PC-9 (cell line): ENCODE results near the gene CAMTA1. TPM values are rescaled to one million over a fixed set of nuclear protein-coding genes. Genes with fewer than 3 reads are reported as not detected.

Experiments
- BruUV-seq: library from RNA; stranded (reverse); fragments of 400-500 nt; replicated peaks from 2 replicates; lab custom pipeline; 2021; lab: Mats Ljungman, UMichigan
- CTCF ChIA-PET: fragments of 300-600 bp; sonication (Branson Sonifier 250); formaldehyde crosslinking; loops from one replicate; lab custom pipeline; 2022; ENCODE audit warnings: antibody characterized with exemption; lab: Charles Lee
- POLR2A ChIA-PET: fragments of 300-600 bp; sonication (Branson Sonifier 250); formaldehyde crosslinking; loops from one replicate; lab custom pipeline; 2022; ENCODE audit warnings: antibody characterized with exemption; ENCODE audit not compliant: unreplicated experiment; lab: Charles Lee
- DNase-seq, 2 experiments: peaks; one replicate each; pipeline versions ENCODE4 v3.0.0 to v3.0.0-alpha.2; 2015 to 2022; ENCODE audit warnings: mixed read lengths in 1 of 2
- H2AFZ ChIP-seq: fragments of 200-600 bp; sonication (generic); 2 replicates; pipeline ENCODE4 v1.8.1; 2017; ENCODE audit warnings: antibody characterized with exemption
- H3F3A ChIP-seq: fragments of 200-600 bp; sonication (generic); 2 replicates; pipeline ENCODE4 v1.8.1; 2017; ENCODE audit warnings: antibody characterized with exemption, mild to moderate bottlenecking, low read depth; ENCODE audit not compliant: insufficient read depth
- H3K27ac ChIP-seq: fragments of 200-600 bp; sonication (generic); 2 replicates; pipeline ENCODE4 v1.6.1; 2016; ENCODE audit warnings: mixed run types
- H3K27me3 ChIP-seq: fragments of 200-600 bp; sonication (generic); 2 replicates; pipeline ENCODE4 v1.6.1; 2016; ENCODE audit warnings: low read depth, mixed run types; ENCODE audit not compliant: insufficient read depth
- H3K36me3 ChIP-seq: fragments of 200-600 bp; sonication (generic); 2 replicates; pipeline ENCODE4 v1.6.1; 2016; ENCODE audit warnings: low read depth, mixed run types
- H3K4me1 ChIP-seq: fragments of 200-600 bp; sonication (generic); replicated peaks from 2 replicates; pipeline ENCODE4 v1.6.1; 2016; ENCODE audit warnings: mixed run types; ENCODE audit not compliant: insufficient read depth
- H3K4me2 ChIP-seq: fragments of 200-600 bp; sonication (generic); 2 replicates; pipeline ENCODE4 v1.6.1; 2017; ENCODE audit warnings: mixed run types
- H3K4me3 ChIP-seq: fragments of 200-600 bp; sonication (generic); 2 replicates; pipeline ENCODE4 v1.6.1; 2016; ENCODE audit warnings: mixed run types
- H3K79me2 ChIP-seq: fragments of 200-600 bp; sonication (generic); 2 replicates; pipeline ENCODE4 v1.6.1; 2017; ENCODE audit warnings: low read depth, mixed run types
- H3K9me2 ChIP-seq: fragments of 200-600 bp; sonication (generic); 2 replicates; pipeline ENCODE4 v1.8.1; 2017; ENCODE audit warnings: mild to moderate bottlenecking; ENCODE audit not compliant: insufficient read depth
- H3K9me3 ChIP-seq: fragments of 200-600 bp; sonication (generic); 2 replicates; pipeline ENCODE4 v1.8.1; 2016; ENCODE audit warnings: low read depth; ENCODE audit not compliant: insufficient read depth
- H4K20me1 ChIP-seq: fragments of 200-600 bp; sonication (generic); 2 replicates; pipeline ENCODE4 v1.8.1; 2017; ENCODE audit not compliant: insufficient read depth
- EZH2 ChIP-seq: fragments of 200-600 bp; sonication (generic); IDR thresholded peaks from 2 replicates; pipeline ENCODE4 v1.8.0; 2017; ENCODE audit warnings: antibody characterized with exemption, low read depth
- intact Hi-C: fragments of 100-400 bp; cut with micrococcal nuclease; formaldehyde crosslinking; loops from one replicate; pipeline ENCODE4 v1.10.0; 2022; ENCODE audit not compliant: unreplicated experiment
- total RNA-seq: library from RNA; stranded (reverse); gene quantifications from 2 replicates; pipeline ENCODE4 v1.2.3, GENCODE V29; 2021
- TF ChIP-seq, protein P1 (sequence below): fragments of 200-600 bp; sonication (generic); conservative IDR thresholded peaks from 2 replicates; pipeline ENCODE4 v1.6.1; 2017; ENCODE audit warnings: mixed run types, antibody characterized with exemption, mild to moderate bottlenecking, moderate library complexity

Gene CAMTA1
- total RNA-seq, 1 experiment from 2014 or later = 72.3 TPM

DNA sequence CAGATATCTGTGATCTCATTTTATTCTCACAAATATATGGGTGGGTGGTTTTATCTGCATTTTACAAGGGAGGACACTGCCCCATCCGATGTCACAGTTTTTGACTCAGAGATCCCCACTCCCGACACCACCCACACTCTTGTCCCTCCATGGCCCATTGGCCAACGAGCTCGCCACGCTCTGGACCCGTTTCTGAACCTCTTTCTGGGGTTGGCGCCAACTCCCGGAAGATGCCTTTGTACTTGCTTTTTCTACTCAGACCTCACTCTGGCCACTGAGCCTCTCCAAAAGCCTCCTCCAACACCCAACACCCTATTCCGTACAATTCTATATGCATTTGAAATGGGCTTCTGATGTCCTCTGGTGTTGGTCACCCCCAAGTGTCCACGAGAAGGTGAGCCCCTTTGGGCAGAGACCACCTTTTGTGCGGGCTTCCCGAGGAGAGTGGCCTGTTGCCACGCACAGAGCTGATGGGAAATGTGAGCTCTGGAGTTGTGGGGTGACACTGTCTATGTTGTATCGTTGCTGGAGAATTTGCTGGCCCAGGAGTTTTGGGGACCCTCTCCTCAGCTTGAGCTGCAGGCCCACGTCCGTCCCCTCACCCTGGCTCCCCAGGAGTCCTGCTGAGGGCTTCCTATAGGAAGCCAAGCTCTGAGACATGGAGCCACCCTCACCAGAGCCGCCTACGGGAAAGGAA lies 618.9 kb downstream of the CAMTA1 start:
- BruUV-seq = no TSS peak
- DNase-seq = no peak
- Histone ChIP-seq H3K27me3 (peaks cover 5% of the 10 kb centered on the region; the same call in 1 of the 2 replicates), H2AFZ (no peak overlapping the region), H3K27ac (no peak overlapping the region), H3K9me3 (no peaks in the 10 kb centered on the region), H3K4me2 (no peak overlapping the region), H3K4me3 (no peak overlapping the region), H3K36me3 (no peaks in the 10 kb centered on the region), H3K79me2 (no peaks in the 10 kb centered on the region), H3K9me2 (no peaks in the 10 kb centered on the region), H3F3A (no peaks in the 10 kb centered on the region), H4K20me1 (no peaks in the 10 kb centered on the region), H3K4me1 (no peaks in the 10 kb centered on the region)
- intact Hi-C loops = no loop called here
- ChIA-PET CTCF (no interaction called here), POLR2A (no interaction called here)
- TF ChIP-seq, protein P1, sequence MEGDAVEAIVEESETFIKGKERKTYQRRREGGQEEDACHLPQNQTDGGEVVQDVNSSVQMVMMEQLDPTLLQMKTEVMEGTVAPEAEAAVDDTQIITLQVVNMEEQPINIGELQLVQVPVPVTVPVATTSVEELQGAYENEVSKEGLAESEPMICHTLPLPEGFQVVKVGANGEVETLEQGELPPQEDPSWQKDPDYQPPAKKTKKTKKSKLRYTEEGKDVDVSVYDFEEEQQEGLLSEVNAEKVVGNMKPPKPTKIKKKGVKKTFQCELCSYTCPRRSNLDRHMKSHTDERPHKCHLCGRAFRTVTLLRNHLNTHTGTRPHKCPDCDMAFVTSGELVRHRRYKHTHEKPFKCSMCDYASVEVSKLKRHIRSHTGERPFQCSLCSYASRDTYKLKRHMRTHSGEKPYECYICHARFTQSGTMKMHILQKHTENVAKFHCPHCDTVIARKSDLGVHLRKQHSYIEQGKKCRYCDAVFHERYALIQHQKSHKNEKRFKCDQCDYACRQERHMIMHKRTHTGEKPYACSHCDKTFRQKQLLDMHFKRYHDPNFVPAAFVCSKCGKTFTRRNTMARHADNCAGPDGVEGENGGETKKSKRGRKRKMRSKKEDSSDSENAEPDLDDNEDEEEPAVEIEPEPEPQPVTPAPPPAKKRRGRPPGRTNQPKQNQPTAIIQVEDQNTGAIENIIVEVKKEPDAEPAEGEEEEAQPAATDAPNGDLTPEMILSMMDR = no peak
- TF ChIP-seq EZH2 = no peak

DNA sequence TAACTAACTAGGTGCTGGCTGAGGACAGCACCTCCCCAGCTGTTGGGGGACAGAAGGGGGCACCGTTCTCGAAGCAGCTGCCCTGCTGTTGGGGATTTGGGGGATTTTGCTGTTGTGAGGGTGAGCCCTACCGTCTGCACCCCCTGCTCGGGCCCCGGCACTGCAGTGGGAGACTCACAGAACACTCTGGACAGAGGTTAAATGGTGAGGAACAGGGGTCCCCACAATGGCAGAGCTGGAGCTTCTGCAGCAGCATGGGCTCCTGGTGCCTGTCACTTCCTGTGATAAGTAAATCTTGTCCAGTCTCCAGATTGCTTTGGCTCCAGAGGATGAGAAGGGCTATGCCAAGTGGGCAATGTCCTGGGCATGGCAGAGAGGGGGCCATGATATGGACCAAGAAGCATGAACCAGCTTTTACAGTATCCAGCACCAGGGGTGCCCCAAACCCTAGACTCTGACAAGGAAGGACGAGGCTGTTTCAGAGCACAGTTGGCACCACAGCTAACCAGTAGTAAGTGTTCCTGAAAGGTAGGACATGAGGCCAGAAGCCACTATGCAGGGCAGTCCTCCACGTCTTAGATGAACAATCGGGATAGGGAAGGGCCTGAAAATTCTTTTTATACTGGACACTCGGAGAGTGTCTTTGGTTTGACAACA lies 620.7 kb downstream of the CAMTA1 start:
- Histone ChIP-seq H3K27ac (no peak overlapping the region), H2AFZ (no peak overlapping the region), H3K4me3 (no peak overlapping the region), H3K27me3 (peaks cover 5% of the 10 kb centered on the region; the same call in 1 of the 2 replicates), H3K9me2 (no peaks in the 10 kb centered on the region), H3K79me2 (no peaks in the 10 kb centered on the region), H3K9me3 (no peaks in the 10 kb centered on the region), H3F3A (no peaks in the 10 kb centered on the region), H3K4me2 (no peak overlapping the region), H3K4me1 (no peaks in the 10 kb centered on the region), H4K20me1 (no peaks in the 10 kb centered on the region), H3K36me3 (no peaks in the 10 kb centered on the region)
- TF ChIP-seq EZH2 = no peak
- TF ChIP-seq, protein P1 = no peak
- DNase-seq = no peak
- intact Hi-C loops = no loop called here
- POLR2A ChIA-PET = no interaction called here
- BruUV-seq = no TSS peak
- CTCF ChIA-PET = no interaction called here

DNA sequence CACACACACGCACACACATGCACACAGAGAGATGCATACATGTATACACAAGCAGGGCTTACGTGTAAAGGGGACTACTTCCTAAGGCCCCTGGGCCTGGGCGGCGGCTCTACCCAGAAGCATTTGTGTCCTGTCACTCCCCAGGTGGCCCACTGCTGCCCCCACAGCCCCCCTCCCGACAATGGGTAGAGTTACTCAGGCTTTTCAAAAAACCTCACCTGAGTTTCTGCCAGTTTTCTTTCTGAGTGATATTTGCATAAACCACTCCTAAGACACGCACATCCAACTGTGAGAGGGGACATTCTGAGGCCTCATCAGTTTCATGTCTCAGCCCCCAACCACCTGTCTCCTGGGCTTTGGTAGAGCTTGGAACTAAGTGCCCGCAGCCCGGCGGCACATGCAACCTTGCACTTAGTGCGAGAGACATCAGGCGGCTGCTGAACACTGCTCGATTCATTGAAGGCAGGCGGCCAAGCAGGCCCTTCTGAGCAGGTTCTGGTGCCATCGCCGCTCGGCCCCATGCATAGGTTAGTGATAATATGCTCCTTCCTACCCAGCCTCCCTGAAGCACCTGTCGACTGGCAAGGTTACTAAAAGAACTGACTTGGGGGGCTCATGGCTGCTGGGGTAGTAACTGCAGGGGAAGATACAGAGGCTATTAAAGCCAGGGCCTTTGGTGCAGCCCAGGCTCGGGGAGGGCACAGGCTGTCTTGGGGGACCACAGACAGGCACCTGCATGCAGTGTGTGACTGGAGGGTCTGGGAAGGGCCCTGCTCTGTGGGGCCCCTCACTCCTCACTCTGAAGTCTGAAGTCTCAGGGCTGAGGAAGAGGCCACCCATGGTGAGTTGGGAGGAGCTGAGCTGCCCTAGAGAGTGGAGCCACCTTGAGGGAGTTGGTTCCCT lies 621.6 kb downstream of the CAMTA1 start:
- CTCF ChIA-PET = no interaction called here
- H3F3A ChIP-seq = no peaks in the 10 kb centered on the region
- no peak for DNase-seq

More for the DNA sequence above, 621.6 kb downstream of the CAMTA1 start:
- intact Hi-C loops = no loop called here
- Histone ChIP-seq H3K4me3 (no peak overlapping the region), H4K20me1 (no peaks in the 10 kb centered on the region), H3K4me2 (no peak overlapping the region), H3K4me1 (no peaks in the 10 kb centered on the region), H2AFZ (no peak overlapping the region), H3K27me3 (peaks cover 5% of the 10 kb centered on the region; the same call in 1 of the 2 replicates), H3K79me2 (no peaks in the 10 kb centered on the region), H3K27ac (no peak overlapping the region), H3K9me3 (no peaks in the 10 kb centered on the region), H3K36me3 (no peaks in the 10 kb centered on the region), H3K9me2 (no peaks in the 10 kb centered on the region)
- TF ChIP-seq EZH2 = no peak
- POLR2A ChIA-PET = no interaction called here
- no TSS peak for BruUV-seq
